H1 (cell line): ENCODE results near the gene TMIGD3. TPM values are rescaled to one million over a fixed set of nuclear protein-coding genes. Genes with fewer than 3 reads are reported as not detected.

ENCODE experiments used
- NRF1 ChIP-seq: IDR thresholded peaks from 2 replicates; pipeline ENCODE4 v1.6.1; 2011; ENCODE audit warnings: mild to moderate bottlenecking, low read depth, low read length, improper control_type of control experiment
- RFX5 ChIP-seq: IDR thresholded peaks from 2 replicates; pipeline ENCODE4 v1.6.1; 2011; ENCODE audit warnings: low read depth, low read length, improper control_type of control experiment, borderline replicate concordance
- RNF2 ChIP-seq: fragments of 200-900, 300-1000 bp; sonication (generic); IDR thresholded peaks from 2 replicates; pipeline ENCODE4 v1.7.1; 2016; ENCODE audit warnings: borderline replicate concordance, low read depth, mild to moderate bottlenecking, antibody characterized with exemption, low read length; ENCODE audit not compliant: poor library complexity, severe bottlenecking; ENCODE audit errors: missing control alignments
- SIRT6 ChIP-seq: IDR thresholded peaks from one replicate; pipeline ENCODE4 v1.7.1; 2012; ENCODE audit warnings: low read length, inconsistent platforms
- SP1 ChIP-seq: IDR thresholded peaks from 2 replicates; pipeline ENCODE4 v1.6.1; 2011; ENCODE audit warnings: low read depth, low read length
- polyA plus RNA-seq, 7 experiments: library from polyadenylated mRNA; depleted of rRNA in 3 of 7; stranded (reverse) in 5 of 7; unstranded in 2 of 7; fragments of >200 nt in 5 of 7; fragments of 200-250 nt in 2 of 7; gene quantifications; 1 replicate in 5 of 7; 2 replicates in 1 of 7; 4 replicates in 1 of 7; pipeline versions ENCODE4 v1.2.1 to v1.2.3, GENCODE V29; 2011 to 2013; ENCODE audit warnings: missing spikeins in 2 of 7, mixed read lengths in 2 of 7
- total RNA-seq: library from RNA; stranded (reverse); fragmentation: NEBNext Ultra II Directional; extraction: Animal tissue kit (Norgen Biotek cat#: 25700); gene quantifications from 2 replicates; pipeline ENCODE4 v1.2.1, GENCODE V29; 2021

TMIGD3 gene
- total and polyA plus RNA-seq, 2 of the 8 experiments (the other 6 are each of a cell fraction or from before 2014, with no cell fraction given), result not detected

DNA sequence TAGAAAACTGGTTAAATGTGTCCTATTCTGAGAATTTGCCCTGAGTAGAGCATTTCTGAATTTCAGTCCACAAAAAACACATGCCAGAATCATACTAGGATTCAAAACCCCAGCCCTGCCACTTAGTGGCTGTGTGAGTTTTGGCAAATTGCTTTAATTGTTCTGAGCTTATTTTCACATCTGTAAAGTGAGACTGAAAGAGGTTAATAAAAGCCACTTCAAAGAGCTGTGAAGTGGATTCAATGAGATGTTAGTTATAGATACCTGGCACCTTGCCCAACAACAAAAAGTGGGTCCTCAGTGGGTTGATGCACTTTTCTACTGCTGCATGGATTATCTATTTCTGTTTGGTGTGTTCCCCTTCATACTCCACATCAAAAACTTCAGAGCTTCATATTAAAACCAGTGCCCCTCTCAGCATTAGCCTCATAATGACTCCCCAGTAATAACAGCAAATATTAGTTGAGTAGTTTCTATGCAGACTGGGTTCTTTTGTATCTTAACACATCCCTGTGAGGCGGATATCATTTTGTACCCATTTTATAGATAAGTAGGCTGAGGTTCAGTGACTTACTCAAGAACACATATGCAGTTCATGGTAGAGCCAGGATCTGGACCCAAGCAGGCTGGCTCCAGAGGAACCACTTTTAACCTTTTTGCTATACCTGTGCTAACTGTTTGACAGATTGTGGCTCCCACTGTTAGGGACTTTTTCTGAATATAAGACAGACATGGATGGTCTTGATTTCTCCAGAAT is 14.2 kb upstream of the TMIGD3 start (continued):
- TF ChIP-seq RNF2, result no peak
- TF ChIP-seq SP1, result no peak
- TF ChIP-seq NRF1, result no peak
- TF ChIP-seq SIRT6, result no peak
- no peak for TF ChIP-seq RFX5
- TF ChIP-seq, all 59 proteins: peak for 0
